IPS DF 6.9 (cell line): ENCODE data around the gene PRR15L.
"Not testable (repeated sequence)": the region's sequence is repeated elsewhere in the genome, so short reads cannot be mapped to it uniquely, and the experiment has no call there.

Experiments used
- DNase-seq: peaks from one replicate; pipeline ENCODE4 v3.0.0-alpha.2; 2013; ENCODE audit warnings: low read depth, low spot score
- H3K27ac ChIP-seq: one replicate; pipeline ENCODE4 v1.5.1; 2013; ENCODE audit warnings: low read length, control low read depth
- H3K27me3 ChIP-seq: 2 replicates; pipeline ENCODE4 v1.6.1; 2013; ENCODE audit warnings: mild to moderate bottlenecking, low read length; ENCODE audit not compliant: control insufficient read depth, insufficient read depth
- H3K36me3 ChIP-seq: 2 replicates; pipeline ENCODE4 v1.6.1; 2013; ENCODE audit warnings: low read length; ENCODE audit not compliant: control insufficient read depth, insufficient read depth
- H3K4me1 ChIP-seq: 2 replicates; pipeline ENCODE4 v1.6.1; 2013; ENCODE audit warnings: low read length; ENCODE audit not compliant: control insufficient read depth, insufficient read depth
- H3K4me3 ChIP-seq: 2 replicates; pipeline ENCODE4 v1.5.1; 2013; ENCODE audit warnings: mild to moderate bottlenecking, low read length
- H3K9me3 ChIP-seq: 2 replicates; pipeline ENCODE4 v1.6.1; 2013; ENCODE audit warnings: low read length, inconsistent platforms; ENCODE audit not compliant: control insufficient read depth, insufficient read depth
- WGBS: extraction: QIAGEN DNeasy Blood & Tissue Kit; methylation state at CpG from one replicate; pipeline ENCODE4 v1.1.7; 2013; ENCODE audit warnings: mixed read lengths, missing lambda C conversion rate; ENCODE audit not compliant: insufficient read length, insufficient coverage; 5-methylcytosine and 5-hydroxymethylcytosine counted together

Gene PRR15L

DNA sequence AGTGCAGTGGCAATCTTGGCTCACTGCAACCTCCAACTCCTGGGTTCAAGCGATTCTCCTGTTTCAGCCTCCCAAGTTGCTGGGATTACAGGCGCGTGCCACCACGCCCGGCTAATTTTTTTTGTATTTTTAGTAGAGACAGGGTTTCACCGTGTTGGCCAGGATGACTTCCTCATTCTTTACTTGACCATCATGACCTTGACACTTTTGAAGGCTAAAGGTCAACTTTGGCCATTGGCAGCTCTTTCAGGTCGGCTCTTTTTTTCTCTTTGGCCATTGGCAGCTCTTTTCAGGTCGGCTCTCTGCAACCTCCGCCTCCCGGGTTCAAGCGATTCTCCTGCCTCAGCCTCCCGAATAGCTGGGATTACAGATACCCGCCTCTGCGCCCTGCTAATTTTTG, 37.8 kb downstream of the PRR15L start:
- not testable (repeated sequence) for H3K27me3 ChIP-seq, H3K27ac ChIP-seq, H3K4me1 ChIP-seq, H3K9me3 ChIP-seq, DNase-seq, H3K4me3 ChIP-seq
- H3K36me3 ChIP-seq, result peaks cover 11% of the 10 kb centered on the region
- WGBS, result no CpG with 5 or more reads among the region's 14 CpGs

DNA sequence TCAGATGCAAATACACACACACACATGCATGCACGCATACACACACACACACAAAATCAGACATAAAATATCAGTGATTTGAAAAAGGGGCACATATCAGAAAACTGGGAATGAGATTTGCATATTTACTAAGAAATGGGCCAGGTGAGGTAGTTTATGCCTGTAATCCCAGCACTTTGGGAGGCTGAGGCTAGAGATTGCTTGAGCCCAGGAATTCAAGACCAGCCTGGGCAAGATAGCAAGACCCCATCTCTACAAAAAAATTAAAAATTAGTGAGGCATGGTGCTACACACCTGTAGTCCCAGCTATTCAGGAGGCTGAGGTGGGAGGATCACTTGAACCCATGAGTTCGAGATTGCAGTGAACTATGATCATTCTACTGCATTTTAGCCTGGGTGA, 38.7 kb downstream of the PRR15L start:
- Histone ChIP-seq H3K27me3 (no peaks in the 10 kb centered on the region), H3K27ac (no peak overlapping the region), H3K36me3 (peaks cover 10% of the 10 kb centered on the region), H3K4me3 (no peak overlapping the region), H3K9me3 (no peaks in the 10 kb centered on the region), H3K4me1 (no peaks in the 10 kb centered on the region)
- DNase-seq, result no peak
- no CpG with 5 or more reads among the region's 2 CpGs for WGBS

DNA sequence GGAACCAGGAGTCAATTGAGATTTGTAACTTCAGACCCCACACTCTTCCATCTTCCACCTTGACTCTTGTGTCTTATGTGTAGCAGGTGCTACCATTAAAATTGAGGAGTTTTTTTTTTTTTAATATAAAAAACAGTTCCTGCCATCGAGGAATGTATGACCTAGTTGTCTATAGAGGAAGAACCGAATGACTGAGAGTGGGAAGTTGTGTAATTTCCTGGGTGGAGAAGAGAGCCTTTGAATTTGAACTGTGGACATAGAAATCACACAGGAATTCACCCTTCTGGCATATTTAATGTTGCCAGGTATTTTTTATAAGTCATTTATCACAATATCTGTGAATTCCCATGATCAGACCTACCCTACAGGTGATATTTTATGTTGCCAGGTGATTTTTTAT, 39.7 kb downstream of the PRR15L start:
- no peak for DNase-seq
- H3K4me1 ChIP-seq, result no peaks in the 10 kb centered on the region
- H3K27me3 ChIP-seq, result no peaks in the 10 kb centered on the region
- H3K4me3 ChIP-seq, result no peak overlapping the region
- H3K9me3 ChIP-seq, result no peaks in the 10 kb centered on the region
- no CpG with 5 or more reads among the region's 2 CpGs for WGBS
- no peak overlapping the region for H3K27ac ChIP-seq
- peaks cover 7% of the 10 kb centered on the region for H3K36me3 ChIP-seq

DNA sequence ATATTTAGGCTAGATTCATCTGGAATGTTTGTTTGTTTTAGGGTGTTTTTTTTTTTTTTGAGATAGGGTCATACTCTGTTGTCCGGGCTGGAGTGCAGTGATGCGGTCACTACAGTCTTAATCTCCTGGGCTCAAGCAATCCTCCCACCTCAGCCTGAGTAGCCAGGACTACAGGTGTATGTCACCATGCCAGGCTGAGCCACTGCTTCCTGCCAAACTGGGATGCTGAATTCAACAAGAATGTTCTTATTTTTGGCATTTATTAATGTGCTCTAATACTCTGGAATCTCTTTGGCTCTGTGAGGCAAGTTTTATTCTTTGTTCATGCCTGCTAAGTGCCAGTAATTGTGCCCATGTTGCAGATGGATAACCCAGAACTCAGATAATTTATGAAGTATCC, 40.1 kb downstream of the PRR15L start:
- H3K36me3 ChIP-seq, result peaks cover 5% of the 10 kb centered on the region
- no peaks in the 10 kb centered on the region for H3K4me1 ChIP-seq
- H3K27me3 ChIP-seq, result no peaks in the 10 kb centered on the region
- no peak overlapping the region for H3K27ac ChIP-seq
- no peak for DNase-seq
- no peaks in the 10 kb centered on the region for H3K9me3 ChIP-seq
- WGBS, result no CpG with 5 or more reads among the region's 2 CpGs
- no peak overlapping the region for H3K4me3 ChIP-seq

DNA sequence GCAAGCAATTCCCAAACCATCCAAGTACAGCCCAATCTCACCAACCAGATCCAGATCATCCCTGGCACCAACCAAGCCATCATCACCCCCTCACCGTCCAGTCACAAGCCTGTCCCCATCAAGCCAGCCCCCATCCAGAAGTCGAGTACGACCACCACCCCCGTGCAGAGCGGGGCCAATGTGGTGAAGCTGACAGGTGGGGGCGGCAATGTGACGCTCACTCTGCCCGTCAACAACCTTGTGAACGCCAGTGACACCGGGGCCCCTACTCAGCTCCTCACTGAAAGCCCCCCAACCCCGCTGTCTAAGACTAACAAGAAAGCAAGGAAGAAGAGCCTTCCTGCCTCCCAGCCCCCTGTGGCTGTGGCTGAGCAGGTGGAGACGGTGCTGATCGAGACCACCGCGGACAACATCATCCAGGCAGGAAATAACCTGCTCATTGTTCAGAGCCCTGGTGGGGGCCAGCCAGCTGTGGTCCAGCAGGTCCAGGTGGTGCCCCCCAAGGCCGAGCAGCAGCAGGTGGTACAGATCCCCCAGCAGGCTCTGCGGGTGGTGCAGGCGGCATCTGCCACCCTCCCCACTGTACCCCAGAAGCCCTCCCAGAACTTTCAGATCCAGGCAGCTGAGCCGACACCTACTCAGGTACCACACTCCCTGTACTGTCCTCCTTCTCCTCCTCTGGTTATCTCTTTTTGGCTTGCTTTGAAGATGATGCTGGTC, 41.0 kb downstream of the PRR15L start:
- Histone ChIP-seq H3K4me1 (no peaks in the 10 kb centered on the region), H3K36me3 (peaks cover 5% of the 10 kb centered on the region), H3K9me3 (no peaks in the 10 kb centered on the region), H3K4me3 (no peak overlapping the region), H3K27ac (no peak overlapping the region), H3K27me3 (no peaks in the 10 kb centered on the region)
- WGBS, result no CpG with 5 or more reads among the region's 19 CpGs
- no peak for DNase-seq

DNA sequence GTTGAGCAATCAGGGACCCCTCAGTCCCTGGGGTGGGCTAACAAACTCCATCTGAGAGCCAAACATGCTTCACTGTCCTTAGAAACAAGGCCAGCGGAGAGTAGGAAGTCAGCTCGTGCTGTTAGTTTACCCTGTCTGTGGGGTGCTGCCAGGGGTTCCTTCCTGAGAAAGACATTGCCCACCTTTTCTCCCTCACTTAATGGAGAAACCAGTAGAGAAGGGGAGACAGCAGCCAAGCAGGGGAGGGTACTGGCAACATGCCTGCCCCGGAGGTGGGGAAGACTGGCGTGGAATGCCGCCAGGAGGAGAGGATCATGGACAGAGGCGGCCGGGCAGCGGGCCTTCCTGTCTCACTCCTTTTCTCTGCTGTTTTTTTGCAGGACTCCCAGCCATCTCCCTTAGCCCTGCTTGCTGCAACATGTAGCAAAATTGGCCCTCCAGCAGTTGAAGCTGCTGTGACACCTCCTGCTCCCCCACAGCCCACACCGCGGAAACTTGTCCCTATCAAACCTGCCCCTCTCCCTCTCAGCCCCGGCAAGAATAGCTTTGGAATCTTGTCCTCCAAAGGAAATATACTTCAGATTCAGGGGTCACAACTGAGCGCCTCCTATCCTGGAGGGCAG, 41.8 kb downstream of the PRR15L start:
- no peak for DNase-seq
- H3K9me3 ChIP-seq, result no peaks in the 10 kb centered on the region
- H3K27ac ChIP-seq, result no peak overlapping the region
- WGBS, result no CpG with 5 or more reads among the region's 12 CpGs
- peaks cover 5% of the 10 kb centered on the region for H3K36me3 ChIP-seq
- H3K4me3 ChIP-seq, result no peak overlapping the region
- no peaks in the 10 kb centered on the region for H3K27me3 ChIP-seq
- no peaks in the 10 kb centered on the region for H3K4me1 ChIP-seq

DNA sequence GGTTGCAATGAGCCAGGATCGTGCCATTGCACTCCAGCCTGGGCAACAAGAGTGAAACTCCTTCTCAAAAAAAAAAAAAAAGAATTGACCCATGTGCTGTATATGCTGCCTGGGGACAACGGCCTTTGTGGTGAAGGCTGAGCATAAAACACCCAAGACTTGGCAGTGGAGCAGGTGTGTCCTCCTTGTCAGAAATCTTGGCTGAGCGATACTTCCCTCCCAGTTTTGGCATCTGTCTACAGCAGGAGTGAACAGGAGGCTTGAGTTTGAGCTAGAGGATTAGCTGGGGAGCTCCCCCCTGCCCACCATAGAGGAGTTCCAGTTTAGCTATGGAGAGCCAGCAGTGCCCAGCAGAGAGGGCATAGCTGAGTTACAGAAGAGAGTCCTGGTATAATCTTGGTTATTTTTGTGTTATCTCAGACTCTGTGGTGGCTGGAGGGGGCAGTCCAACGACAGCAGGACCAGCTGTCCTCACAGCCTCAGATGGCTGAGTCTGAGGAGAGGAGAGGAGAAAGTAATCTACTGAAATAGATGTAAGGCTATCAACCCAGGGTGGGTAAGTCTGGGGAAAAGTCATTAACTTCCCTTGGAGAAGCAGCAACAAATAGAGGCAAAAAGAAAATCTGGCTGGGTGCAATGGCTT, 43.3 kb downstream of the PRR15L start:
- no peak for DNase-seq
- Histone ChIP-seq H3K36me3 (peaks cover 5% of the 10 kb centered on the region), H3K9me3 (no peaks in the 10 kb centered on the region), H3K4me3 (no peak overlapping the region), H3K4me1 (no peaks in the 10 kb centered on the region), H3K27me3 (no peaks in the 10 kb centered on the region), H3K27ac (no peak overlapping the region)
- no CpG with 5 or more reads among the region's 4 CpGs for WGBS

DNA sequence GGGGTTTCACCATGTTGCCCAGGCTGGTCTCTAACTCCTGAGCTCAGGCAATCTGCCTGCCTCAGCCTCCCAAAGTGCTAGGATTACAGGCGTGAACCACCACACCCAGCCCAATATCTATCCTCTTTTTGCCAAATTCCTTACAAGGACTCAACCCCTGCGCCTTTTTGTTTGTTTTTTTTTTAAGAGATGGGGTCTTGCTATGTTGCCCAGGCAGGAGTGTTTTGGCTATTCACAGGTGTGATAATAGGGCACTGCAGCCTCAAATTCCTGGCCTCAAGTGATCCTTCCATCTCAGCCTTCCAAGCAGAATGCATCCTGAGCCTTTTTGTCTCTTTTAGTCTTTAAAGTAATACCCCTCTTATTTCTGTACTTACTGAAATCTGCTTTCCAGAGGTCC, 44.6 kb downstream of the PRR15L start:
- Histone ChIP-seq H3K36me3 (peaks cover 5% of the 10 kb centered on the region), H3K27me3 (no peaks in the 10 kb centered on the region), H3K27ac (no peak overlapping the region), H3K4me1 (no peaks in the 10 kb centered on the region), H3K9me3 (no peaks in the 10 kb centered on the region), H3K4me3 (no peak overlapping the region)
- no CpG with 5 or more reads among the region's 2 CpGs for WGBS
- no peak for DNase-seq

DNA sequence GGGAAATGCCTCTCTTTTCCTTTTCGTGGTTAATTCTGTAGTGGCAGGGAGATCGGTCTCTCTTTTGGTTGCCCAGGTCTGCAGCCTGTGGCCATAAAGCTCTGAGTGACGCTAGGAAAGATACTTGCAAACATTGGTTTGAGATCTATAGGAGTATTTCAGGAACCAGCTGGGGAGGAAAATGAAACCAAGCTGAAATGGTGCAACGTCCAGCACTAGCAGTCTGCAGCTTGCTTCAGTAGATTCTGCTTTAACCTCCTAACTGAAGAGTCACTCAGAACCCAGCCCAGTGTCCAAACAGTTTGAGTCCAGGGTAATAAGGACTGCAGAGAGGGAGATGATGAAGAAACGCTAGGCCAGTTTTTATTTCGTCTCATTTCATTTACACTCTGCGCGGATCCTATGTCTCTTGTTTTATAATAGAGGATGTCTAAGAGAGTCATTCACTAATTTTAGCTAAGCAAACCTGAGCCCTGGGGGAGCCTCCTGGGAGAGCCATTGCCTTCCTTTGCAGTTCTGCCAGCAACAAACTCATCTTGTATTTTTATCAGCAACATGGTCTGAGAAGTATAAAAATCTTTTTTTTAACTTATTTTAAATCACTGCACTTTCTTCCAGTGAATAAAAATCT, 49.6 kb downstream of the PRR15L start:
- Histone ChIP-seq H3K27ac (no peak overlapping the region), H3K4me1 (peaks cover 2% of the 10 kb centered on the region; the same call in 1 of the 2 replicates), H3K27me3 (no peaks in the 10 kb centered on the region), H3K9me3 (no peaks in the 10 kb centered on the region), H3K4me3 (no peak overlapping the region), H3K36me3 (no peaks in the 10 kb centered on the region; the same call in 1 of the 2 replicates)
- WGBS, result no CpG with 5 or more reads among the region's 8 CpGs
- no peak for DNase-seq

DNA sequence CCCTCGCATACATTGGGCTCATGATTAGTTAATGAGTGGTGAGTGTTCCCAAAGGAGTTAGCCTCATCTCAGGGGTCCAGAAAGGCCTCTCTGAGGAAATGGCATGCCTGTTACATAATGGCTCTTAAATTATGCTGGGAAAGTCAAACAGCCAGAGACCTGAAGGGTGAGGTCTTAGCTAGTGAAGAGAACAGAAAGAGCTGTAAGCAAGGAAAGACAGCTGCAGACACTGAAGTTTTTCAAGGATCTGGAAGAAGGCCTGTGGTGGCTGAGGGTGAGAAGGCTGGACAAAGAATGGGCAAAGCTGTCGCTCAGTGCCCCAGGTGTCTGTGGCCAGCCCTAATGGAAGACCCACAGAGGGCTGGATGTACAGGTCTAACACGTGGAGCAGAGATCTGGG, 51.2 kb downstream of the PRR15L start:
- H3K27ac ChIP-seq, result no peak overlapping the region
- H3K4me1 ChIP-seq, result peaks cover 5% of the 10 kb centered on the region
- H3K36me3 ChIP-seq, result no peaks in the 10 kb centered on the region; the same call in 1 of the 2 replicates
- WGBS, result no CpG with 5 or more reads among the region's 3 CpGs
- H3K27me3 ChIP-seq, result no peaks in the 10 kb centered on the region
- H3K4me3 ChIP-seq, result no peak overlapping the region
- no peaks in the 10 kb centered on the region for H3K9me3 ChIP-seq
- no peak for DNase-seq
